Neural progenitor cell (in vitro differentiated cells): ENCODE results near the gene LMAN2. TPM values are rescaled to one million over a fixed set of nuclear protein-coding genes. Genes with fewer than 3 reads are reported as not detected.

Experiments used
- DNase-seq: peaks from one replicate; pipeline ENCODE4 v3.0.0-alpha.2; 2016; ENCODE audit warnings: low spot score
- H2AFZ ChIP-seq: fragments of 200-600 bp; sonication (generic); replicated peaks from 2 replicates; pipeline ENCODE4 v1.6.1; 2016; ENCODE audit warnings: antibody characterized with exemption
- H3F3A ChIP-seq: fragments of 200-600 bp; sonication (generic); 2 replicates; pipeline ENCODE4 v1.6.1; 2016; ENCODE audit warnings: antibody characterized with exemption, low read depth
- H3K27ac ChIP-seq: fragments of 200-600 bp; sonication (generic); 2 replicates; pipeline ENCODE4 v1.5.1; 2016; ENCODE audit warnings: mild to moderate bottlenecking
- H3K27me3 ChIP-seq: fragments of 200-600 bp; sonication (generic); 2 replicates; pipeline ENCODE4 v1.6.1; 2016; ENCODE audit warnings: mild to moderate bottlenecking, moderate library complexity
- H3K36me3 ChIP-seq: fragments of 200-600 bp; sonication (generic); 2 replicates; pipeline ENCODE4 v1.5.1; 2016
- H3K4me1 ChIP-seq: fragments of 200-600 bp; sonication (generic); 2 replicates; pipeline ENCODE4 v1.6.1; 2016; ENCODE audit warnings: mixed run types
- H3K4me2 ChIP-seq: fragments of 200-600 bp; sonication (generic); 2 replicates; pipeline ENCODE4 v1.6.1; 2016
- H3K4me3 ChIP-seq: fragments of 200-600 bp; sonication (generic); 2 replicates; pipeline ENCODE4 v1.5.1; 2016
- H3K79me2 ChIP-seq: fragments of 200-600 bp; sonication (generic); 2 replicates; pipeline ENCODE4 v1.6.1; 2016; ENCODE audit warnings: low read depth
- H3K9ac ChIP-seq: fragments of 200-600 bp; sonication (generic); 2 replicates; pipeline ENCODE4 v1.6.1; 2016
- H3K9me3 ChIP-seq: fragments of 200-600 bp; sonication (generic); 2 replicates; pipeline ENCODE4 v1.5.1; 2016; ENCODE audit warnings: low read depth
- H4K20me1 ChIP-seq: fragments of 200-600 bp; sonication (generic); 2 replicates; pipeline ENCODE4 v1.6.1; 2016; ENCODE audit warnings: low read depth
- H3K27ac Mint-ChIP-seq: 3 replicates; pipeline ENCODE4 v1.8.0; 2021; ENCODE audit warnings: mixed read lengths
- H3K27me3 Mint-ChIP-seq: 2 replicates; pipeline ENCODE4 v1.8.0; 2022; ENCODE audit warnings: low read depth, mild to moderate bottlenecking, inconsistent platforms, moderate library complexity, mixed read lengths; ENCODE audit not compliant: insufficient read depth
- H3K36me3 Mint-ChIP-seq: 3 replicates; pipeline ENCODE4 v1.8.0; 2021; ENCODE audit warnings: mixed read lengths
- H3K4me1 Mint-ChIP-seq: 3 replicates; pipeline ENCODE4 v1.8.0; 2021; ENCODE audit warnings: mixed read lengths
- H3K4me3 Mint-ChIP-seq: 3 replicates; pipeline ENCODE4 v1.8.0; 2021; ENCODE audit warnings: mild to moderate bottlenecking, moderate library complexity, mixed read lengths
- H3K9me3 Mint-ChIP-seq: 3 replicates; pipeline ENCODE4 v1.8.0; 2020; ENCODE audit warnings: mixed read lengths
- CTCF ChIP-seq: fragments of 200-600 bp; sonication (generic); IDR thresholded peaks from 2 replicates; pipeline ENCODE4 v1.5.1; 2017; ENCODE audit warnings: antibody characterized with exemption, mild to moderate bottlenecking
- EZH2 ChIP-seq: fragments of 200-600 bp; sonication (generic); IDR thresholded peaks from 2 replicates; pipeline ENCODE4 v1.6.1; 2017; ENCODE audit warnings: antibody characterized with exemption, mild to moderate bottlenecking, moderate library complexity
- EZH2phosphoT487 ChIP-seq: fragments of 200-600 bp; sonication (generic); IDR thresholded peaks from 2 replicates; pipeline ENCODE4 v1.6.1; 2017; ENCODE audit warnings: antibody characterized with exemption
- total RNA-seq: library from RNA; depleted of rRNA; stranded (reverse); fragments of >200 nt; gene quantifications from 2 replicates; pipeline ENCODE4 v1.2.3, GENCODE V29; 2015; ENCODE audit warnings: low replicate concordance

Gene LMAN2
- total RNA-seq, 1 donor from 2014 or later = 96.5 TPM

DNA sequence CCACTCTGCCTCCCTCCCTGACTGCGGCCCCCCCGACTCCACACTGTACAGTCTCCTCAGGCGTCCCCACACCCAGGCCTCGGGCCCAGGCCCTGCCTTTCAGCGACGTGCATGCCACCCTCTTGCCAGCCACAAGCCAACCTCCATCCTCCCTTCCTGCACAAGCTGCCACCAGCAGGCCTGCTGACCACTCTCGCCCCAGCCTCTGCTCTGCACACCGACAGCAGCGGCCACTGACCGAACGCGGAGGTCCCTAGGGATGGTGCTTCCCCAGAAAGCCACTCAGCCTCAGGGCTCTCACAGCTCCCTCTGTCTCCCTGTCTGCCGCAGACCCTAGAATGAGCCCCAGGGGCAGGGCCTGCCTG lies 18.6 kb downstream of the LMAN2 start:
- Histone ChIP-seq H3K4me3 (no peak overlapping the region), H3K27me3 (no peaks in the 10 kb centered on the region), H2AFZ (no peak overlapping the region), H3K4me2 (no peak overlapping the region), H3K27ac (no peak overlapping the region), H4K20me1 (peaks cover 3% of the 10 kb centered on the region), H3F3A (no peaks in the 10 kb centered on the region), H3K4me1 (no peaks in the 10 kb centered on the region), H3K36me3 (no peaks in the 10 kb centered on the region), H3K9ac (no peak overlapping the region), H3K79me2 (no peaks in the 10 kb centered on the region), H3K9me3 (no peaks in the 10 kb centered on the region)
- Mint-ChIP-seq H3K4me1 (no peaks in the 10 kb centered on the region), H3K27me3 (peaks cover 7% of the 10 kb centered on the region), H3K4me3 (no peak overlapping the region), H3K36me3 (peaks cover 16% of the 10 kb centered on the region), H3K27ac (no peak overlapping the region), H3K9me3 (no peaks in the 10 kb centered on the region)
- no peak for DNase-seq
- TF ChIP-seq EZH2phosphoT487 = no peak
- no peak for TF ChIP-seq CTCF
- TF ChIP-seq EZH2 = no peak

DNA sequence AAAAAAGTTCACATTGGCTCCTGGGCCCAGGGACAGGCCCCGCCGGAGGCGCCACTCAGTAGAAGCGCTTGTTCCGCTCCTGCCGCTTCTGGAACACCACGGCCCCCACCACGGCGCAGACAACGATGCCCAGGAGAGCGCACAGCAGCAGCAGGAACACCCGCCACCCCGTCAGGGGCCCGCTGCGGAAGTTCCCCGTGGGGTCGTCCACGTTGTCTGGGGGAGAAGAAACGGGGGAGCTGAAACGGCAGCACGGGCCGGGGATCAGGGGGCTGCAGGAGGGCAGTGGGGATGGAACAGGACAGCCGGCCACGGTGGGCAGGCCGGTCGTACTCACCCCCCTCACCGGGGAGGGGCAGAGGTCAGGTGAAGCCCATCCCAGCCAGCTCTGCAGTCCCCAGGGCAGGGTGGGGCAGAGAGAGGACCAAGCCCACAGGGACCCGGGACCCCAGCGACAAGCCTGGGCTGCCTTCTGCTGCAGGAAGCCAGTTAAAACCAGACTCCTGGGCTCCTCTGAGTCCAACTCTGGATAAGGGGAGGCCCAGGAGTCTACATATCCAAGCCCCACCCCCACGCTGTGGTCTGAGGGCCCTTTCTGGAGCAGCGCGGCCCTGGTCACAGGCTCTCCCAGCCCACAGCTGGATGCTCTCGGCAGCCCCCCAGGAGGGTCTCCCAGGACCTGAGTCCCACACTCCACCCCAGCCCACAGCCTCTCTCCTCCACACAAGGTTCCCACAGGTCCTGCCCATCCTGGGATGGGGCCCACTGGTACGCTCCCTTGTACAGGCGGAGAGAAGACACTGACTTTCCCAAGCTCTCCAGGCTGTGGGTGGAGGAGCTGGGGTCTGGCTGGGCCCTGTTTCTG lies 19.2 kb downstream of the LMAN2 start:
- Mint-ChIP-seq H3K27ac (no peak overlapping the region), H3K27me3 (peaks cover 7% of the 10 kb centered on the region), H3K36me3 (peaks cover 16% of the 10 kb centered on the region), H3K4me1 (no peaks in the 10 kb centered on the region), H3K4me3 (no peak overlapping the region), H3K9me3 (no peaks in the 10 kb centered on the region)
- no peak overlapping the region for H3K9ac ChIP-seq
- no peaks in the 10 kb centered on the region for H3K4me1 ChIP-seq
- no peak overlapping the region for H3K4me2 ChIP-seq
- no peaks in the 10 kb centered on the region for H3K36me3 ChIP-seq
- TF ChIP-seq CTCF (no peak), EZH2phosphoT487 (no peak), EZH2 (no peak)
- H3K27ac ChIP-seq = no peak overlapping the region
- no peak overlapping the region for H2AFZ ChIP-seq
- no peaks in the 10 kb centered on the region for H3K9me3 ChIP-seq
- H3F3A ChIP-seq = no peaks in the 10 kb centered on the region
- no peak overlapping the region for H3K4me3 ChIP-seq
- H3K79me2 ChIP-seq = no peaks in the 10 kb centered on the region
- DNase-seq = no peak
- H4K20me1 ChIP-seq = peaks cover 3% of the 10 kb centered on the region
- no peaks in the 10 kb centered on the region for H3K27me3 ChIP-seq

DNA sequence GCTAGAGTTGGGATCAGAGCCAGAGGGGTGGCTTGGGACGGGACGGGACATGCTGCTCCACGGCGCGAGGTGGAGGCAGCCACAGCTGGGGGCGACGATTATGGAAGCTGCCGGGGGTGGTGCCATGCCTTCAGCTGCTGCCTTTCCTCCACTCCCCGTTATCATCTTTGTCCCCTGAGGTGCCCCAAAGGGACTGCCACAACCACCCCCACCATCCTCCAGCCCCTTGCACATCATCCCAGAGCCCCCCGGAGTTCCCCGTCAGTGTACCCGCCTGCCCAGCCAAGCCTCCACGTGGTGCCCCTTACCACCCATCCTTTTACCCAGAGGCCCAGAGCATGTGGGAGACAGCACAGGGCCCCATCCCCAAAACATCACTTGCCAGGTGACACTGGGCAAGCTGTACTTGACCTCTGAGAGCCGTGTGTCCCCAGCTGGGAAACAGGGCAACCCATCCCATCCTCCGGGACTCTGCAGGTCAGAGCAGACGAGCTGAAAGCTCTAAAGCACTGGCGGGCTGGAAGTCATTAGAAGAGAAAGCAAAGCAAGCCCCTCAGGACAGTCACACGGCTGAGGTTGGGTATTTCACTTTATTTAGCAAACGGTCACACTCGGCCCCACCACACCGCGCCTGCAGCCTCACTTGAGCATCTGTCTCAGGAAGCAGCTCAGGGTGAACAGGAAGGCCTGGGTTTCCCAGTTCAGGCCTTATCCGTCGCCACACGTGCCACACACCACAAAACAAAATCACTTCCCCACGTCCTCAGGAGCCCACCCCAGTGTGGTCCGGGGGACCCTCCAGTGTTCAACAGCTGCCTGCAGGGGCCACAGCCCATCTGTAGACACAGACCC lies 20.3 kb downstream of the LMAN2 start:
- Mint-ChIP-seq H3K4me3 (no peak overlapping the region), H3K36me3 (peaks cover 11% of the 10 kb centered on the region), H3K27me3 (peaks cover 9% of the 10 kb centered on the region), H3K27ac (no peak overlapping the region), H3K9me3 (no peaks in the 10 kb centered on the region), H3K4me1 (peaks cover 1% of the 10 kb centered on the region)
- H2AFZ ChIP-seq = no peak overlapping the region
- no peak overlapping the region for H3K4me3 ChIP-seq
- TF ChIP-seq EZH2 = no peak
- TF ChIP-seq EZH2phosphoT487 = no peak
- TF ChIP-seq CTCF = no peak
- no peak for DNase-seq
- H3F3A ChIP-seq = no peaks in the 10 kb centered on the region
- H3K36me3 ChIP-seq = no peaks in the 10 kb centered on the region
- no peak overlapping the region for H3K4me2 ChIP-seq
- no peak overlapping the region for H3K9ac ChIP-seq
- H4K20me1 ChIP-seq = peaks cover 3% of the 10 kb centered on the region
- no peaks in the 10 kb centered on the region for H3K4me1 ChIP-seq
- H3K79me2 ChIP-seq = no peaks in the 10 kb centered on the region
- H3K27ac ChIP-seq = no peak overlapping the region
- no peaks in the 10 kb centered on the region for H3K9me3 ChIP-seq
- no peaks in the 10 kb centered on the region for H3K27me3 ChIP-seq
